ENCODE measurements around the gene CCDC148.

DNA sequence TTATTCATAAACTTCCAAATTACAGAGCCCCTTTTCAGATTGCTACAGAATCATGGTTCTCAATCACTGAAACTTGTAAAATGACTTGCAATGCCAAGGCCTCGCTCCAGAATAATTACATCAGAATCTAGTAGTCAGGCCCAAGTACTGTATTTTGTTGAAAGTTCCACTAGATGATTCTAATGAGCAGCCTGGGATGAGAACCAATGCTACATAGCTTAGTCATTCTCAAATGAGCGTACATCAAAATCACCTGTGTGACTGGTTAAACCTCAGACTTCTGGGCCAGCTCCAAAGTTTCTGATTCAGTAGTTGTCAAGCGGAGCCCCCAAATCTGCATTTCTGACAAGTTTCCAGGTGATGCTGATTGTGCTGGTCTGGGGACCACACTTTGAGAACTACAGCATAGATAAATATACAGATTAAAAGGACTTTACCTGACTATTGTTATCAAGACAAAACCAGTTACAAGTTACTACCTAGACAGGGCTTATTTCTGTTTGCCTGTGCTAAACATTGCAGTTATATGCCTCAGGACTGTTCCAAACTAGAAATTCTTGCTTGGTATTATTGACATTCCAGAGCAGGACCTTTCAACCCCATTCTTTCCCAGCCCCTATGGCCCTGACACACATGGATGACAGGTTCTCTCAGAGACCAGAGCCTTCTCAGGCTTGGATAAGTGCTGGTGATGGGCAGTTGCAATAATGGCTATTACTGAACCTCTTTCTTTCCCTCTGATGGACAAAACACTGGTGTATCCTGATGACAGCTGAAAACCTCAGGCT, 271.8 kb downstream of the CCDC148 start:
- TF ChIP-seq, protein P1, sequence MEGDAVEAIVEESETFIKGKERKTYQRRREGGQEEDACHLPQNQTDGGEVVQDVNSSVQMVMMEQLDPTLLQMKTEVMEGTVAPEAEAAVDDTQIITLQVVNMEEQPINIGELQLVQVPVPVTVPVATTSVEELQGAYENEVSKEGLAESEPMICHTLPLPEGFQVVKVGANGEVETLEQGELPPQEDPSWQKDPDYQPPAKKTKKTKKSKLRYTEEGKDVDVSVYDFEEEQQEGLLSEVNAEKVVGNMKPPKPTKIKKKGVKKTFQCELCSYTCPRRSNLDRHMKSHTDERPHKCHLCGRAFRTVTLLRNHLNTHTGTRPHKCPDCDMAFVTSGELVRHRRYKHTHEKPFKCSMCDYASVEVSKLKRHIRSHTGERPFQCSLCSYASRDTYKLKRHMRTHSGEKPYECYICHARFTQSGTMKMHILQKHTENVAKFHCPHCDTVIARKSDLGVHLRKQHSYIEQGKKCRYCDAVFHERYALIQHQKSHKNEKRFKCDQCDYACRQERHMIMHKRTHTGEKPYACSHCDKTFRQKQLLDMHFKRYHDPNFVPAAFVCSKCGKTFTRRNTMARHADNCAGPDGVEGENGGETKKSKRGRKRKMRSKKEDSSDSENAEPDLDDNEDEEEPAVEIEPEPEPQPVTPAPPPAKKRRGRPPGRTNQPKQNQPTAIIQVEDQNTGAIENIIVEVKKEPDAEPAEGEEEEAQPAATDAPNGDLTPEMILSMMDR (IDR thresholded peaks at IDR 0.05; ENCODE audit: low read depth, low read length, poor library complexity, severe bottlenecking) = no peak
- no peak for TF ChIP-seq EZH2phosphoT487 (IDR thresholded peaks at IDR 0.05; ENCODE audit: borderline replicate concordance, low read length)
